ENCODE results near the gene SLC35F3. TPM values are rescaled to one million over a fixed set of nuclear protein-coding genes. Genes with fewer than 3 reads are reported as not detected.

SLC35F3 gene
- total and polyA plus RNA-seq, 2 experiments from 2014 or later, result 1.0 to 3.2 TPM

DNA sequence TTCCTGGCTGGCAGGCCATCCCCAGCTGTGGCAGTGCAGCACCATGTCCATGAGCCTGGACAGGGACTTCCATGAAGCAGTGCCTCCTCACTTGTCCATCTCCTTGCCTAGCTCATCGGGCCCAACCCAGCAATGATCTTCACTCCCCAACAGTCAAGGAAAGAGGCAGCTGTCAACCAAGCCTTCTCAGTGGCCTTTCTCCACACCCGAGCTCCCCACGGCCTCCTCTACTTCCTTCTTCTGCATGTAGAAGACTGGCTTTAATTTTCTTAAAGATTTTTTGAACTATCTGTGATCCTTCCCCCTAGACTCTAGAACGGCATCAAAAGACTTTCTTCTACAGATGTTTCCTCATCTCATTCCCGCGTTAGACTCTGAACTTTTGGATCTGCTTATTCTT, 403.2 kb downstream of the SLC35F3 start (continued):
- TF ChIP-seq REST (IDR thresholded peaks at IDR 0.05; ENCODE audit: unreplicated experiment) (no peak), EZH2 (IDR thresholded peaks at IDR 0.05; ENCODE audit: low read depth, unreplicated experiment) (no peak), NANOG (IDR thresholded peaks at IDR 0.05; ENCODE audit: borderline replicate concordance) (no peak), ZNF331 (CRISPR knock-in tag; IDR thresholded peaks at IDR 0.05; ENCODE audit: low read depth) (no peak), ZNF114 (CRISPR knock-in tag; IDR thresholded peaks at IDR 0.05) (no peak), POLR2AphosphoS5 (IDR thresholded peaks at IDR 0.05; ENCODE audit: low read depth) (no peak)

DNA sequence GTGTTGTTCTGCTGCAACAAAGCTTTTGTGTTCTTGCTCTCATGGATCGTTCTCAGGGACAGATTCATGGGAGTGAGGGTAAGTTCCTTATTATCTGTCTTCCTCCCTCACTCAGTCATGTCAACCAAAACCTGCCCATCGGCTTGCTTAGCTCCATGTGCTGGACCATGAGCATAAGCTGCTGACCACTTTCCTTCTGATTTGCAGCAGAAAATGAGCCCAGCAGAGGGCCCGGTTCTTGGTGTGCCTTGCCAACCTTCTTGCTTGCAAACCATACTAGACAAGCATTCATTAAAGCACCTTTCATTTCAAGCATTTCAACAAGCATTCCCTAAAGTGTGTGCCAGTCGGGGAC, 404.7 kb downstream of the SLC35F3 start:
- Mint-ChIP-seq H3K4me1 (peaks cover 20% of the 10 kb centered on the region), H3K36me3 (ENCODE audit: low read depth) (no peaks in the 10 kb centered on the region), H3K4me3 (no peak overlapping the region), H3K27ac (no peak overlapping the region), H3K9me3 (no peaks in the 10 kb centered on the region; the same call in 2 of the 3 replicates), H3K27me3 (ENCODE audit: insufficient read depth, low read depth, poor library complexity) (peaks cover 10% of the 10 kb centered on the region)
- no peak for ATAC-seq
- TF ChIP-seq JUNB (IDR thresholded peaks at IDR 0.05; ENCODE audit: unreplicated experiment), result no peak
- no peak for TF ChIP-seq EZH2phosphoT487 (IDR thresholded peaks at IDR 0.05; ENCODE audit: unreplicated experiment)
- TF ChIP-seq POLR2AphosphoS5 (IDR thresholded peaks at IDR 0.05; ENCODE audit: low read depth), result no peak
- no peak for TF ChIP-seq ZNF331 (CRISPR knock-in tag; IDR thresholded peaks at IDR 0.05; ENCODE audit: low read depth)
- TF ChIP-seq, protein P1, sequence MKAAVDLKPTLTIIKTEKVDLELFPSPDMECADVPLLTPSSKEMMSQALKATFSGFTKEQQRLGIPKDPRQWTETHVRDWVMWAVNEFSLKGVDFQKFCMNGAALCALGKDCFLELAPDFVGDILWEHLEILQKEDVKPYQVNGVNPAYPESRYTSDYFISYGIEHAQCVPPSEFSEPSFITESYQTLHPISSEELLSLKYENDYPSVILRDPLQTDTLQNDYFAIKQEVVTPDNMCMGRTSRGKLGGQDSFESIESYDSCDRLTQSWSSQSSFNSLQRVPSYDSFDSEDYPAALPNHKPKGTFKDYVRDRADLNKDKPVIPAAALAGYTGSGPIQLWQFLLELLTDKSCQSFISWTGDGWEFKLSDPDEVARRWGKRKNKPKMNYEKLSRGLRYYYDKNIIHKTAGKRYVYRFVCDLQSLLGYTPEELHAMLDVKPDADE (IDR thresholded peaks at IDR 0.05), result no peak
- TF ChIP-seq NANOG (IDR thresholded peaks at IDR 0.05; ENCODE audit: borderline replicate concordance), result no peak
- no peak for TF ChIP-seq ZNF114 (CRISPR knock-in tag; IDR thresholded peaks at IDR 0.05)
- no peak for TF ChIP-seq EZH2 (IDR thresholded peaks at IDR 0.05; ENCODE audit: low read depth, unreplicated experiment)
- H3F3A ChIP-seq (replicated peaks; ENCODE audit: low read depth), result no peaks in the 10 kb centered on the region
- no peak overlapping the region for H3K4me2 ChIP-seq
- no peak overlapping the region for H3K27ac ChIP-seq (ENCODE audit: low read depth)
- peak overlapping the region; percentile 70 for H2AFZ ChIP-seq
- no peak overlapping the region for H3K4me3 ChIP-seq
- peaks cover 5% of the 10 kb centered on the region for H3K4me1 ChIP-seq (ENCODE audit: insufficient read depth)
- H3K36me3 ChIP-seq (ENCODE audit: insufficient read depth), result no peaks in the 10 kb centered on the region
- no peak for DNase-seq (ENCODE audit: low spot score)
- no peaks in the 10 kb centered on the region for H4K20me1 ChIP-seq (replicated peaks; ENCODE audit: insufficient read depth)
- H3K79me2 ChIP-seq (replicated peaks; ENCODE audit: insufficient read depth), result no peaks in the 10 kb centered on the region
- no peaks in the 10 kb centered on the region for H3K27me3 ChIP-seq (ENCODE audit: insufficient read depth)
- H3K9me2 ChIP-seq (ENCODE audit: insufficient read depth), result 0 out of 2 replicates have a peak, but pooled peaks cover 3% of the 10 kb centered on the region
